Measurements from ENCODE around the gene USP28.
"Not testable (repeated sequence)": the region's sequence is repeated elsewhere in the genome, so short reads cannot be mapped to it uniquely, and the experiment has no call there.

USP28 gene

DNA sequence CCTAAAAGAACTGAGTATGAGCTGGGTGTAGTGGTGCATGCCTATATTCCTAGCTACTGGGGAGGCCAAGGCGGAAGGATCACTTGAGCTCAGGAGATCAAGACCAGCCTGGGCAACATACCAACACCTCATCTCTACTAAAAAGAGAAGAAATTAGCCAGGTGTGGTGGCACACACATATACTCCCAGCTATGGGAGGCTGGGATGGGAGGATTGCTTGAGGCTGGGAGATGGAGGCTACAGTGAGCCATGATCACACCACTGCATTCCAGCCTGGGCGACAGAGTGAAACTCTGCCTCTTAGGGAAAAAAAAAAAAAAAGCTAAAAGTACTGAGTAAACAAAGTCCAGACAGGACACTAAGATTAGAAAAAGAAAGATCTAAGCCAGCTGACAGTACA is 25.8 kb upstream of the USP28 start:
- no peak for FAIRE-seq
- TF ChIP-seq POLR2A (IDR thresholded peaks at IDR 0.05; ENCODE audit: low read depth, low read length) (no peak), POLR2AphosphoS5 (IDR thresholded peaks at IDR 0.05; ENCODE audit: low read depth, low read length) (no peak), PAX5 (IDR thresholded peaks at IDR 0.05; ENCODE audit: insufficient read depth, low read length, severe bottlenecking) (no peak), TAF1 (IDR thresholded peaks at IDR 0.05; ENCODE audit: low read depth, low read length) (no peak), SPI1 (IDR thresholded peaks at IDR 0.05; ENCODE audit: low read depth, low read length) (no peak), POU2F2 (IDR thresholded peaks at IDR 0.05; ENCODE audit: low read depth, low read length) (no peak)

DNA sequence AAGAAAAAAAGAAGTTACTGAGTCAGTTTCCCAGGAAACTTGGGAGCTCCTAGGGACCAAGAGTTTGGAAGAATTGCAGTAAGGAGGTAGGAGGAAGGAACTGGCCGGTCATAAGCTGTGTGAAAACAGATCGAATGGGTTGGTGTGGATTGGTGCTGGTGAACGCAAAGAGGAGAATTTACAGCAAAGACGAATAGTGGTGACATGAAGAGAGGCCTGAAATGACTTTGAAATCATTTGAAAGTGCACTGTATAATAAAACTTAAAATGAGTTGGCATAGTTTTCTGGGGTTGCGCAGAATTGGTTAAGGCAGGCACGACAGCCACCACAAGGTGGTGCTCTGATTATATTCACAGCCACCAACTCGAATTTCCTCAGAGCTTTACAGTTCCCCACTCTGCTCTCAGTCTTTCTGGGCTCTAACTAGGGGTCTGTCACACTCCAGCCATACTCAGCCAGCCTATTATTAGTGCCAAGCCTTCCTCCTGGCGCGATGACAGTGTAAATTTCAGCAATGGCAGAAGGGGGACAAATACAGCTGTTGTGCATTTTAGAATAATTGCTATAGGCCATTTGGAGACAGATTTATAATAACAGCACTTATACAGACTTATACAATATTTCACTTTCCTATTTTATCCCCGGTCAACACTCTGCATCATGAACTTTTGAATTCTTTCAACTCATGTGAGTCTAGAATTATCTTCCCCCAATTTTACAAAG is 20.9 kb upstream of the USP28 start:
- TF ChIP-seq POLR2A (IDR thresholded peaks at IDR 0.05; ENCODE audit: low read depth, low read length), result no peak
- no peak for TF ChIP-seq POU2F2 (IDR thresholded peaks at IDR 0.05; ENCODE audit: low read depth, low read length)
- TF ChIP-seq TAF1 (IDR thresholded peaks at IDR 0.05; ENCODE audit: low read depth, low read length), result no peak
- no peak for TF ChIP-seq PAX5 (IDR thresholded peaks at IDR 0.05; ENCODE audit: insufficient read depth, low read length, severe bottlenecking)
- TF ChIP-seq POLR2AphosphoS5 (IDR thresholded peaks at IDR 0.05; ENCODE audit: low read depth, low read length), result no peak
- TF ChIP-seq SPI1 (IDR thresholded peaks at IDR 0.05; ENCODE audit: low read depth, low read length), result no peak
- FAIRE-seq (peak; percentile 85), DNase-seq (ENCODE audit: insufficient read length, low spot score) (no peak)

More for the DNA sequence above, 25.8 kb upstream of the USP28 start:
- no peak for DNase-seq (ENCODE audit: insufficient read length, low spot score)

DNA sequence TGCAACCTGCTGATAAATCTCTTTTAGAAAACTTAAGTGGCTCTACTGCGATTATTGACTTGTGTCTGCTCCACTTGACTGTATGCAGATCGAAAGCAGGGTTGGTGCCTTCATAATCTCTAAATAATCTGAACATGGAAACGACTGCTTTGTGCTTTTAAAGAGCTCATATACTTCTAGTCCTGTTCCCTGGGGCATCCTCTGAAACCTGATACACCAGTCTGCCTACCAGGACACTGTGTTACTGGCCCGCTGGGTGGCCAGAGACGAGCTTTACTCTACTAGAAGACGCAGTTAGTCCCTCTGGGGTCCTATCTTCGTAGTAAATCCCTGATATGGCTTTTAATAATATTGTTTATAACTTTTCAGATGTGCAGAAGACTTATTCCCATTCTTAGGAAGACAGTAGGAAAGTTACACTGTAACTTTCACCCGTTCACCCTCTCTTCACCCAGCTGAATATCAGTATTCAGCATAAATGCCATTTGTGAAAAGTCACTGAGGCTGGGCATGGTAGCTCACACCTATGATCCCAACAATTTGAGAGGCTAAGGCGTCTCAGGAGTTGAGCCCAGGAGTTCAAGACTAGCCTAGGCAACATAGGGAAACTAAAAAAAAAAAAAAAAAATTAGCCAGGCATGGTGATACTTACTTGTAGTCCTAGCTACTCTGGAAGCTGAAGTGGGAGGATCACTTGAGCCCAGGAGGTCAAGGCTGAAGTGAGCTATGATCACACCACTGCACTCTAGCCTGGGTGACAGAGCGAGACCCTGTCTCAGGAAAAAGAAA is 20.2 kb upstream of the USP28 start:
- FAIRE-seq, result no peak
- no peak for DNase-seq (ENCODE audit: insufficient read length, low spot score)
- TF ChIP-seq POLR2A (IDR thresholded peaks at IDR 0.05; ENCODE audit: low read depth, low read length) (no peak), SPI1 (IDR thresholded peaks at IDR 0.05; ENCODE audit: low read depth, low read length) (no peak), POU2F2 (IDR thresholded peaks at IDR 0.05; ENCODE audit: low read depth, low read length) (no peak), PAX5 (IDR thresholded peaks at IDR 0.05; ENCODE audit: insufficient read depth, low read length, severe bottlenecking) (no peak), POLR2AphosphoS5 (IDR thresholded peaks at IDR 0.05; ENCODE audit: low read depth, low read length) (no peak), TAF1 (IDR thresholded peaks at IDR 0.05; ENCODE audit: low read depth, low read length) (no peak)

DNA sequence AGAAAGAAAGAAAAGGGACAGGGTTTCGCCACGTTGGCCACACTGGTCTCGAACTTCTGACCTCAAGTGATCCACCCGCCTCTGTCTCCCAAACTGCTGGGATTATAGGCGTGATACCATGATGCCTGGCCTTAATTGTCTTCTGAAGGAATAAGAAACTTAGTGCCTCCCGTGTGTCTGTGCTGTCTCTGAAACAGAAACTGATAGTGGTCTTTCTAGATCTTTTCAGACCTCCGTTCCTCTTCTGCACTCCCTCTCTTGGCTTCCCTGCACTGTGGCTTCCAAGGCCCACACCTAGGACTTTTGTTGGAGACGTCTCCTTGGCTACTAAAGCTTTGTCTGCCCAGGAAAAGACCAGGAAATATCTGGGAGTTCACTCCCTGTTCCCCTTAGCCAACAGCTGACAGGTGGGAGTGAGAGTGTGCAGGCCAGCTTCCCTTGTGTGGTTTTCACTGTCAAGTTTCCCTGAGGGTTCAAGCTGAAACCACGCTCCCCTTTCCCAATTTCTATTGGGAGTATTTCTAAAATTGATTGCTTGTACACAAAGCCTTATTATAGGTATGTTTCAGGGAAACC is 19.1 kb upstream of the USP28 start:
- 0 out of 2 replicates have a peak, but pooled peaks have one; percentile 2 for TF ChIP-seq SPI1 (IDR thresholded peaks at IDR 0.05; ENCODE audit: low read depth, low read length)
- TF ChIP-seq POU2F2 (IDR thresholded peaks at IDR 0.05; ENCODE audit: low read depth, low read length), result no peak
- no peak for FAIRE-seq
- peak; percentile 10 for DNase-seq (ENCODE audit: insufficient read length, low spot score)

DNA sequence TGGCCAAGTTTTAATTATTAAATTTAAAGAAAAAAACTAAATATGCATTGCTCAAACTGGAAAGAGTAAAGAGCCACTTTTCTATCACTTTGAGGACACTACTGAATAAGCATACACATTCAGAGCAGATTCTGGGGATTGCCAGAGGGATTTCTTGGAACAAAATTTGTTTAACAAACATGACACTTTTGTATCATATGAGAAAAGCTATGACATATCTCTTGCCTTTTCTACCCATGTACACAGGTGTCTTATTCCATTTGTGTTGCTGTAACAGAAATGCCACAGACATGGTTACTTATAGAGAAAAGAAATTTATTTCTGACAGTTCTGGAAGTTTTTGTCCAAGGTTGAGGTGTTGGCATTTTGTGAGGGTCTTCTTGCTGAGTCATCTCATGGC is 13.5 kb upstream of the USP28 start:
- DNase-seq (ENCODE audit: insufficient read length, low spot score), result no peak
- FAIRE-seq, result no peak
- TF ChIP-seq SPI1 (IDR thresholded peaks at IDR 0.05; ENCODE audit: low read depth, low read length) (no peak), POLR2AphosphoS5 (IDR thresholded peaks at IDR 0.05; ENCODE audit: low read depth, low read length) (no peak), POU2F2 (IDR thresholded peaks at IDR 0.05; ENCODE audit: low read depth, low read length) (no peak), TAF1 (IDR thresholded peaks at IDR 0.05; ENCODE audit: low read depth, low read length) (no peak)

DNA sequence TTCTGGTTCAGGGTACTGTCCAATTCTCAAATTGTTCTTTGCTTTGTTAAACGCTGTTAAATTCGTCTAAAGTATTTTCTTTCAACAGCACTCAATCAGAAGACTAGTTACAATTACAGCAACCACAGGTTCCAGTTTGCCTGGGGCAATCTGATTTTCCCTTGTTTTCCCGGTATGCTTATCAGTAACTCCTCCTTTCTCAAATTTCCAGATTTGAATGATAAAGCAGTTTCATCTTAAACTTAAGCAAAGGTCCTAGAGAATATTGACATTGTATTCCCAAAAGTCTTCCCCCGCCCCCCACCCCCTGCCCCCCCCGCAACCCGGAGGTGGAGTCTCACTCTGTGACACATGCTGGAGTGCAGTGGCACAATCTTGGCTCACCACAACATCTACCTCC is 10.5 kb upstream of the USP28 start:
- FAIRE-seq (no peak), DNase-seq (ENCODE audit: insufficient read length, low spot score) (no peak)
- TF ChIP-seq POLR2AphosphoS5 (IDR thresholded peaks at IDR 0.05; ENCODE audit: low read depth, low read length) (no peak), POU2F2 (IDR thresholded peaks at IDR 0.05; ENCODE audit: low read depth, low read length) (no peak), TAF1 (IDR thresholded peaks at IDR 0.05; ENCODE audit: low read depth, low read length) (no peak), POLR2A (IDR thresholded peaks at IDR 0.05; ENCODE audit: low read depth, low read length) (no peak), SPI1 (IDR thresholded peaks at IDR 0.05; ENCODE audit: low read depth, low read length) (no peak), PAX5 (IDR thresholded peaks at IDR 0.05; ENCODE audit: insufficient read depth, low read length, severe bottlenecking) (no peak)

DNA sequence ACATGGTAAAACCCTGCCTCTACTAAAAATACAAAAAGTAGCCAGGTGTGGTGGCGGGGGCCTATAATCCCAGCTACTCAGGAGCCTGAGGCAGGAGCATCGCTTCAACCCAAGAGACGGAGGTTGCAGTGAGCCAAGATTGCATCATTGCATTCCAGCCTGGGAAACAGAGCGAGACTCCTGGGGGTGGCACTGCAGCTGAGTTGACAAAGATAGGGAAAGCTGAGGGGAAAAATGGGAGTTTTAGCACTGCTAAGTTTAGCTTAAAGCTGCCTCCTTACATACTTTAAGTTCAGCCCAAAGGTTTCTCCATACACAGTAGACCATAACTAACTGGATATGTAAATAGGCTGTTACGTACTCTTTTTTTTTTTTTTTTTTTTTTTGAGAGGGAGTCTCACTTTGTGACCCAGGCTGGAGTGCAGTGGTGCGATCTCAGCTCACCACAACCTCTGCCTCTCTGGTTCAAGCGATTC is 9.0 kb upstream of the USP28 start:
- DNase-seq (ENCODE audit: insufficient read length, low spot score), result no peak
- FAIRE-seq, result no peak

DNA sequence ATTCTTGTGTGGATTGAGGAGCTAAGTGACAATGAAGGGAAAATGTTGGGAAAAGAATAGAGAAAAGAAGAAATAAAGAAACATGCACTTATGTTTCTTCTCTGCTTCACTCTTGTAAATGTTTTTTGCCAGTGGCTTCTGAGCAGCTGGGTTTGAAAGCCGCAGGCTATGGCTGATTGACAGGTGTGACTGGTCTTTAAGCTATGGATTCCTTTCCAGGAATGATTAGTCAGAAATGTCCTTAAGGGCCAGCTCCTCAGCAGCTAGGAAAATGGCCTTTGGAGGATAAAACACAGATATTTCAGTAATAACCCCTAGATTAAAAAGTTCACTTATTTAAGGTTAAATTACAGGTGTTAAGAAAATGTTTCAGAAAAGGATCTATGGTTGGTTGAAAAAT is 6.5 kb upstream of the USP28 start:
- FAIRE-seq, result no peak
- DNase-seq (ENCODE audit: insufficient read length, low spot score), result no peak
- TF ChIP-seq POU2F2 (IDR thresholded peaks at IDR 0.05; ENCODE audit: low read depth, low read length), result no peak
- TF ChIP-seq TAF1 (IDR thresholded peaks at IDR 0.05; ENCODE audit: low read depth, low read length), result no peak
- no peak for TF ChIP-seq SPI1 (IDR thresholded peaks at IDR 0.05; ENCODE audit: low read depth, low read length)
- TF ChIP-seq PAX5 (IDR thresholded peaks at IDR 0.05; ENCODE audit: insufficient read depth, low read length, severe bottlenecking), result no peak
- TF ChIP-seq POLR2A (IDR thresholded peaks at IDR 0.05; ENCODE audit: low read depth, low read length), result no peak
- TF ChIP-seq POLR2AphosphoS5 (IDR thresholded peaks at IDR 0.05; ENCODE audit: low read depth, low read length), result no peak

More for the DNA sequence above, 9.0 kb upstream of the USP28 start:
- TF ChIP-seq TAF1 (IDR thresholded peaks at IDR 0.05; ENCODE audit: low read depth, low read length) (no peak), POLR2A (IDR thresholded peaks at IDR 0.05; ENCODE audit: low read depth, low read length) (no peak), POLR2AphosphoS5 (IDR thresholded peaks at IDR 0.05; ENCODE audit: low read depth, low read length) (no peak), POU2F2 (IDR thresholded peaks at IDR 0.05; ENCODE audit: low read depth, low read length) (no peak), PAX5 (IDR thresholded peaks at IDR 0.05; ENCODE audit: insufficient read depth, low read length, severe bottlenecking) (no peak), SPI1 (IDR thresholded peaks at IDR 0.05; ENCODE audit: low read depth, low read length) (no peak)

DNA sequence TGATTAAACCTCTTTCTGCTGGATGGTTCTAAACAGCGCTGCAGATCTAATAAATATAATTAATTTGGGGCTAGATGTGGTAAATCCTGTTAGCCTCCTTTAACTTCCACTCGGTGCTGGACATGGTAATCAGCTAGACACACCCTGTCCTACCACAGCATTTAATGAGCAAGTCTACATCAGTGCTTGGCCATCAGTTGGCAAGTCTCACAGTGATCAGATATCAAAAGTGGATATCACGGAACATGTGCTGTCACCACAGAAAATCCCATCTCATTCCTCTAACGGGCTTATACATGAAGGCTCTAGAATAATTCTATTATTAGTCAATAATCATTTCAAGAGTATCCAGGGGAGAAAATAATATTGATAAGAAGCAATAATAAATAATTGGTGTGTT is 5.6 kb upstream of the USP28 start:
- FAIRE-seq, result no peak
- TF ChIP-seq SPI1 (IDR thresholded peaks at IDR 0.05; ENCODE audit: low read depth, low read length) (no peak), TAF1 (IDR thresholded peaks at IDR 0.05; ENCODE audit: low read depth, low read length) (no peak), POLR2A (IDR thresholded peaks at IDR 0.05; ENCODE audit: low read depth, low read length) (no peak), POU2F2 (IDR thresholded peaks at IDR 0.05; ENCODE audit: low read depth, low read length) (no peak), PAX5 (IDR thresholded peaks at IDR 0.05; ENCODE audit: insufficient read depth, low read length, severe bottlenecking) (no peak)
- no peak for DNase-seq (ENCODE audit: insufficient read length, low spot score)

DNA sequence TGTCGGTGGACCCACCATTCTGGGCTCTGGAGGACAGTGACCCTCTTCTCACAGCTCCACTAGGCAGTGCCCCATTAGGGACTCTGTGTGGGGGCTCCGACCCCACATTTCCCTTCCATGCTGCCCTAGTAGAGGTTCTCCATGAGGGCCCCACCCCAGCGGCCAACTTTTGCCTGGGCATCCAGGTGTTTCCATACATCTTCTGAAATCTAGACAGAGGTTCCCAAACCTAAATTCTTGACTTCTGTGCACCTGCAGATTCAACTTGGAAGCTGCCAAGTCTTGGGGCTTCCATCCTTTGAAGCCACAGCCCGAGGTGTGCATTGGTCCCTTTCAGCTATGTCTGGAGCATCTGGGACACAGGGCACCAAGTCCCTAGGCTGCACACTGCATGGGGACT is 4.1 kb upstream of the USP28 start:
- not testable (repeated sequence) for DNase-seq (ENCODE audit: insufficient read length, low spot score); FAIRE-seq
